K562 (cell line): Measurements from ENCODE around the gene B4GALNT4. TPM values are rescaled to one million over a fixed set of nuclear protein-coding genes. Genes with fewer than 3 reads are reported as not detected.

Source experiments
- CHD7 ChIP-seq: fragments of 200-600 bp; sonication (generic); IDR thresholded peaks from one replicate; pipeline ENCODE4 v1.6.1; 2012; ENCODE audit warnings: mild to moderate bottlenecking, low read depth, low read length, inconsistent platforms
- DPF2 ChIP-seq: fragments of 450-650 bp; IDR thresholded peaks from 2 replicates; pipeline ENCODE4 v1.6.1; 2016
- MEF2A ChIP-seq: IDR thresholded peaks from 2 replicates; pipeline ENCODE4 v1.6.1; 2011; ENCODE audit warnings: low read depth, mild to moderate bottlenecking, low read length, moderate library complexity; ENCODE audit not compliant: control insufficient read depth
- MYC ChIP-seq, 2 experiments: fragments of 250-450 bp in 1 of 2; sonication (Bioruptor Pico) in 1 of 2; IDR thresholded peaks; 2 replicates each; pipeline versions ENCODE4 v1.5.1 to v1.6.1; 2012 to 2021; ENCODE audit warnings: low read depth in 2 of 2, borderline replicate concordance in 1 of 2, improper control_type of control experiment in 1 of 2, low read length in 1 of 2, mild to moderate bottlenecking in 1 of 2, moderate library complexity in 1 of 2
- polyA plus RNA-seq, 8 experiments: library from polyadenylated mRNA; depleted of rRNA in 4 of 8; stranded (reverse) in 5 of 8; unstranded in 3 of 8; fragments of >200 nt; fragmentation: Nextera tagmentation in 2 of 8; fragmentation: Illumina TruSeq in 1 of 8; extraction: Ambion mirVana in 2 of 8; extraction: Trizol in 1 of 8; gene quantifications; 2 replicates each; pipeline versions ENCODE4 v1.2.1 to v1.2.3, GENCODE V29; 2011 to 2014; ENCODE audit warnings: inconsistent platforms in 1 of 8, missing spikeins in 1 of 8
- total RNA-seq, 7 experiments: library from RNA; depleted of rRNA in 6 of 7; stranded (reverse); fragments of >200 nt in 6 of 7; fragmentation: Illumina TruSeq in 2 of 7; extraction: Trizol in 2 of 7; gene quantifications; 2 replicates each; pipeline versions ENCODE4 v1.2.1 to v1.2.3, GENCODE V29; 2011 to 2021; ENCODE audit warnings: low replicate concordance in 1 of 7

The B4GALNT4 gene
- total and polyA plus RNA-seq, 9 of the 15 experiments (the other 6 are each of a cell fraction or from before 2014, with no cell fraction given) = 0.20 to 37.1 (median 10.8) TPM; not detected in 1

- no peak for TF ChIP-seq CHD7
- no peak for TF ChIP-seq MEF2A
- TF ChIP-seq MYC (IDR thresholded peaks at IDR 0.05; ENCODE audit: low read depth, low read length) = peak; percentile 57; the same call in 1 of the 2 replicates
- 0 out of 2 replicates have a peak, but pooled peaks have one; percentile 25 for TF ChIP-seq MYC (CRISPR knock-in tag; IDR thresholded peaks at IDR 0.05; ENCODE audit: borderline replicate concordance, low read depth)
- TF ChIP-seq DPF2 = peak; percentile 59; the same call in 1 of the 2 replicates
- TF ChIP-seq, all 486 proteins: peak for 36
These were observed 24.1 kb downstream of the B4GALNT4 start (continued) for GRCh38 chr11:393219-394033.
